Measurements from ENCODE around the gene NFIC.
"Not testable (repeated sequence)": the region's sequence is repeated elsewhere in the genome, so short reads cannot be mapped to it uniquely, and the experiment has no call there.

The NFIC gene

DNA sequence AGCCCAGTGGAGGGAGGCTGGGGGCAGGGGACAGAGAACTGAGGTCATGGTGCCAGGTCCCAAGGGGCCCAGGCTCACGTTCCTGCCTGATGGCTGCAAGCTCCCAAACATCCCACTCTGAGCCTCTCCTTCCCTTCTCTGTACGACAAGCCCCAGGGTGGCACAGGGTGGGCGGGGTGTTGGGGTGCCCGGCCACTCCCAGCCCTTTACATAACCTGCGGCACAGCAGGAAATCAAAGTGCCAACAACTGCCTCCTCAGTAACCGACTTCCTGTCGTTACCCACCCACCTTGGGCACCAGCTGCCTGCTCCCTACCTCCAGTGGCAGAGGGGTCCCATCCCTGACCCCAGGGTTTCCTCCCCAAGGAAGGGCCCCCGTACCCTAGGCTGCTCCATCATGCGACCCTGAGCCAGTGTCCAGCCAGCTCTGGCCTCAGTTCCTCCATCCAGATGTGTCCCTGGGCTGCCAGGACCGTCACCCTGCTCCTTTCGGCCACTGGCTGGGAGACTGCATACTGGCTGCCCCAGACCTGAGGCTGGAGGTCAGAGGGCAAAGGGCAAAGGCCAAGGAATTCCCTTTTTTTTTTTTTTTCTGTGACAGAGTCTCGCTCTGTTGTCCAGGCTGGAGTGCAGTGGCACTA is 27.7 kb upstream of the NFIC start:
- no peak for DNase-seq

DNA sequence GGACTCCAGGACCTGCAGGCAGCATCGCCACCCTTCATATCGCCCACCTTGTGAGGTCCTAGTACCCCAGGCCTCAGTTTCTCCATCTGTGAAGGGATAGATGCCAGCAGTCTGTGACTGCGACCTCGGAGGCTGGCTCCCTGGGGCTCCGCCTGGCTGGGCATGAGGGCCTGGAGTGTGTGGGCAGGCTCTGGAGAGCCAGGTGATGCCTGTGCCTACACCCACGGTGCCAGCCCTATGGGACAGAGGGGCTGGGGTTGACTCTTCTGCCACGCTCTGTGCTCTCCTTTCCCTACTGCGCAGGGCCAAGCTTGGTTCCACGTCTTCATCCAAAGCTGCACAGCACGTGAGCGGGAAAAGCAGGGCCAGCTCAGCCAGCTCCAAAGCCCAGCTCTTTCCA is 26.0 kb upstream of the NFIC start:
- DNase-seq: no peak

DNA sequence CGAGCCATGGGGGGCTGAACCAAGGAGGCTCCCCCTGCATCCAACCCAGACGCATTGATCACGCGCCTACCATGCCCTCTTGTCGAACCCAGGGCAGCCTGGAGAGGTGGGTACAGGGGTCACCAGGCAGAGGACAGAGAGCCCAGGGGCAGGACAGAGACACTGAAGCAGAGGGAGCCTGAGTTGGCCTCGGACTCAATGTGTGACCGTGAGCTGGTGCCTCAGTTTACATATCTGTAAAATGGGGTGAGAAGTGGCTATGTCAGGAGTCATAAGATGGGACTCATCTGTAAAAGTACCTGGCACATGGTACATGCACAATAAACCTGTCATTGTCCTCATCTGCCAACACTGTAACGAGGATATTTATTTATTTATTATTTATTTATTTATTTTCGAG is 24.1 kb upstream of the NFIC start:
- no peak for DNase-seq

DNA sequence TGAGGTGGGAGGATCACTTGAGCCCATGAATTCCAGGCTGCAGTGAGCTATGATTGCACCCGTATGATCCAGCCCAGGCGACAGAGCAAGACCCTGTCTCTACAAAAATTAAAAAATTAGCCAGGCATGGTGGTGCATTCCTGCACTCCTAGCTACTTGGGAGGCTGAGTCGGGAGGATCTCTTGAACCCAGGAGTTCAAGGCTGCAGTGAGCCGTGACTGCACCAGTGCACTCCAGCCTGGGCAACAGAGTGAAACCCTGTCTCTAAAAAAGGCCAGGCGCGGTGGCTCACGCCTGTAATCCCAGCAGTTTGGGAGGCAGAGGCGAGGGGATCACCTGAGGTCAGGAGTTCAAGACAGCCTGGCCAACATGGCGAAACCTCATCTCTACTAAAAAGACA is 23.4 kb upstream of the NFIC start:
- not testable (repeated sequence) for DNase-seq

DNA sequence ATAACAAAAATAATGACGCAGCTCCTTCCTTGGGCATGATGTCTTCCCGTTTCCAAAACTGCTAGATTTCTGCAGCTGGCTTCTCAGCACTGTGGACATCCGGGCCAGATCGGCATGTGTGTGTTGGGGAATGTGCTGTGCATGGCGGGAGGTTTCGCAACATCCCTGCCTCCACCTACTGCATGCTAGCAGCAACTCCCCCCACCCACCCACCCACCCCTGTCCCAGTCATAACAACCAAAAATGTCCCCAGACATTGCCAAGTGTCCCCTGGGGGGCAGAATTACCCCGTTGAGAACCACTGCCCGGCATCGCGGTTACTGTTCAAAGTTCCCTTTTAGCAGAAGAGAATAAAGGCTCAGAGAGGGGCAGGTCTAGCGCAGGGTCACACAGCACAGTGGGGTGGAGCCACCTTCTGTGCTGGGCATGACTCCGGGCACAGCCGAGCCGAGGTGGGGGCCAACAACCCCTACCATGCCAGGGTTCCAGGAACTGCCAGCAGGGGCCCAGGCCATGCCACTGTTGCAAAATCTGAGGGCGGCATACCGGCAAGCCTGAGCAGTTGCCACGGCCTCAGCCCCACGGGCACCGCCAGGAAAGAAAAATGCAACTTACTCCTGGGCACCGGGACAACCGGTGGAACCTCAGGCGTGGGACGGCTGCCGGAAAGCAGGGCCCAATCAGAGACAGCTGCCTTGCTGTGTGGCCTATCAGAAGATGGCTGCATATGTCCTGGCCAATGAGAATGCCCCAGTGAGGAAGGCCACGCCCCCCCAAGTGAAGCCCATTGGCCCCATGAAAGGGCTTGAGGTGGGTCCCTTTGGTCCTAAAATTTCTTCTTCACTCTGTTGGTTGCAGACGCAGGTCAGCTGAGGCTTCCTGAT is 22.5 kb upstream of the NFIC start:
- peak; percentile 72 for DNase-seq

DNA sequence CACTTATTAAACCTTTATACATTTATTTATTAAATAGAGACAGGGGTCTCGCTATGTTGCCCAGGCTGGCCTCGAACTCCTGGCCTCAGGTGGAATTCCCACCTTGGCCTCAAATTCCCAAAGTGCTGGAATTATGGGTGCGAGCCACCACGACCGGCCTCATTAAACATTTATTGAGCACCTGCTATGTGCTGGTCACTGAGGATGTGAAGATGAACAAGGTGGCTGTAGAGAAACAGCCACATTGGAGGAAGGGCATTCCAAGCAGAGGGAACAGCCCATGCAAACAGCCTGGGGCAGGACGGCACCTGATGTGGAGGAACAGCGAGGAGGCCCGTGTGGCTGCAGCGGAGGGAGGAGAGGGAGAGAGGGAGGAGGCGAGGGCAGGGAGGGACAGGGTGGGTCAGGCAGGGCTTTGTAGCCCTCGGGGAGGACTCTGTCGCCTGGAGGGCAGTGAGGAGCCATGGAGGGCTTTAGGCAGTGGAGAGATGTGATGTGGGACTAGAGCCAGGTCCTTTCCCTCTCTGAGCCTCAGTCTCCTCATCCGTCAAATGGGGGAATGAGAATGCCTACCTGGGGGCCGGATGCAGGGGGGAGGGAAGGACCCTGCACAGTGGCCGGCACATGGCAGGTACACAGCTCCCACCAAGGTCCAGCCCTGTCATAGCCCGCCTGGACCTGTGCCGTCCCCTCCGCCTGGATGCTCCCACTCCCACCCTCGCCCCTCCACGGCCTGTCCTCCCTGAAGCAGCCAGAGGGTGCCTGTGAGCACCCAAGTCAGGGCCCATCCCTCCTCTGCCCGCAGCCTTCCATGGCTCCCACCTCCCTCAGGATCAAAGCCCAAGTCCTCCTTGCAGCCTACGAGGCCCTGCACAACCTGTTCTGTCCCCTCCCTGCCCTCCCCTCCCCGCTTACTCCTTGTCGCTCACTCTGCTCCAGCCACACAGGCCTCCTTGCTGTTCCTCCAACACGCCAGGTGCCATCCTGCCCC is 21.5 kb upstream of the NFIC start:
- no peak for DNase-seq

DNA sequence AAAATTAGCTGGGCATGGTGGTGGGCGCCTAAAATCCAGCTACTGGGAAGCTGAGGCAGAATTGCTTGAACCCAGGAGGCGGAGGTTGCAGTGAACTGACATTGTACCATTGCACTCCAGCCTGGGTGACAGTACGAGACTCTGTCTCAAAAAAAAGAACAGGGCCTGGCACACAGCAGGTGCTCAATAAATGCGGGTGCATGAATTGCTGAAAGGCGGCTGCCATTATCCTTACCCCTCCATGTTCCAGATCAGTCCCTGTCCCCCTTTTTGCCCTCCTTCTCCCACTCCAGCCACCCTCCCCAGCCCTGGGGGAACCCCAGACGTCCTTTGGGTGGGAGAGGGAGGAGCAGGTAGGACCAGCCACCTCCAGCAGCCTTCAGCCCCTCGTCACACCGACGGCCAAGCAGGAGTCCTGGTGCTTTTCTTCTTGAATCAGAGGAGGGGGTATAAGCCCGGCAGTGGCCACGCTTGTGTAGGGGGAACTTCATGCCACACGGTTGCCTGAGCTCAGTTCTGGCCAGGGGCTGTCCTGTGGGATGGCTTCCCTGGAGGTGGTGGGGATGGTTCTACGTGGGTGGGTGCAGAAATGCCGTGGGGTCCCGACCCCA is 20.4 kb upstream of the NFIC start:
- no peak for DNase-seq

DNA sequence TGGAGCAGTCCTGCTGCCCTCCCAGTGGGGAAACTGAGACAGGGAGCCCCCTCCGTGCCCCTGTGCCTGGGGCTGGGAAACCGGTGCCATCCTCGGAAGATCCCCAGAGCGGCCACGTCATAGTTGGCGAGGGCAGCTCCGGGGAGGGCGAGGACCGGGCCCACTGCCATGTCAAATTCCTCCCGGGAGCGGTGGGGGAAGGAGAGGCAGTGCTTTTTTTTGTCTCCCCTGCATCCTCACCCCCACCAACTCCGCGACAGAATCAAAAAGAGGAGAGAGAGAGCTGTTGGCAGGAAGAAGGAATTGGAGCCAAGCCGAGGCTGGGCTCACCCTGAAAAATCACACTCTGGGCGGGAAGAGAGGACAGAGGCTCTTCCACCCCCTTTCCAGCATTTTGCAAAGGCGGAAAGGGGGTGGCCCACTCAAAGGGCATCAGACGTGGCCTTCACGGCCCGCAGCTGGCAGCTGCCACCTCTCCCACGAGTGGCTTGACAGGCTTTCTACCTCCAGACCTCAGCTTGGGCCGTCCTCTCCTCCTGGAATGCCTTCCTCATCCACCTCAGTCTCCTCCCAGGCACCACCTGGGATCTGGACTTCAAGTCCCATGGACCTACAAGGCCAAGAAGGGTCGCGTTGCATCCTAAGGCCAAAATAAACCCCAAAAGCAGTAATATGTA is 19.6 kb upstream of the NFIC start:
- peak; percentile 81 for DNase-seq

DNA sequence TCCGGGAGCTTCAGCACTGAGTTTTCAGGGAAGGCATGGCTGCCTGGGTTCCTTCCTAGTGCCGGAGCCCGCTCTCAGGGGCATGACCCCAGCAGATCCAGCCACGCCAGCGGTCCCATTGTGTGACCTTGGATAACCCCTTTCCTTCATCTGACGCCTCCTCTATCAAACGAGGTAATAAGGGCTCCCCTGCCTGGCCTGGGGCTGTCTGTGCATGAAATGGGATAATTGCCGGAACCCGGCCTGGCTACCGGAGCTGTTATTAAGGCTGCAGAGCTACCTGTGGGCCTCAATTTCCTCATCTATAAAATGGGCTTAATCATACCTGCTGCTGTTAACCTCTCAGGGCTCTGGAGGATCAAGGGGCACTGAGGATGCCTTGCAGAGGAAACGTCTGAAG is 18.3 kb upstream of the NFIC start:
- DNase-seq: no peak

DNA sequence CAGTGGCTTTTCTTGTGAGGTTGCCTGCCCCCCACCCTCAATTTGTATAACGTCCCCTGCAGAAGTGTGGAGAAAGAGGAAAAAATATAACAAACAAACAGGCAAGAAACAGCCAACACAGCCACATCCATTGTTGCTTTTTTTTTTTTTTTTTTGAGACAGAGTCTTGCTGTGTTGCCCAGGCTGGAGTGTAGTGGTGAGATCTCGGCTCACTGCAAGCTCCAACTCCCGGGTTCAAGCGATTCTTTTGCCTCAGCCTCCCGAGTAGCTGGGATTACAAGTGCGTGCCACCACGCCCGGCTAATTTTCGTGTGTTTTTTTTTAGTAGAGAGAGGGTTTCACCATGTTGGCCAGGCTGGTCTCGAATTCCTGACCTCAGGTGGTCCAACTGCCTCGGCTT is 17.9 kb upstream of the NFIC start:
- DNase-seq: not testable (repeated sequence)

DNA sequence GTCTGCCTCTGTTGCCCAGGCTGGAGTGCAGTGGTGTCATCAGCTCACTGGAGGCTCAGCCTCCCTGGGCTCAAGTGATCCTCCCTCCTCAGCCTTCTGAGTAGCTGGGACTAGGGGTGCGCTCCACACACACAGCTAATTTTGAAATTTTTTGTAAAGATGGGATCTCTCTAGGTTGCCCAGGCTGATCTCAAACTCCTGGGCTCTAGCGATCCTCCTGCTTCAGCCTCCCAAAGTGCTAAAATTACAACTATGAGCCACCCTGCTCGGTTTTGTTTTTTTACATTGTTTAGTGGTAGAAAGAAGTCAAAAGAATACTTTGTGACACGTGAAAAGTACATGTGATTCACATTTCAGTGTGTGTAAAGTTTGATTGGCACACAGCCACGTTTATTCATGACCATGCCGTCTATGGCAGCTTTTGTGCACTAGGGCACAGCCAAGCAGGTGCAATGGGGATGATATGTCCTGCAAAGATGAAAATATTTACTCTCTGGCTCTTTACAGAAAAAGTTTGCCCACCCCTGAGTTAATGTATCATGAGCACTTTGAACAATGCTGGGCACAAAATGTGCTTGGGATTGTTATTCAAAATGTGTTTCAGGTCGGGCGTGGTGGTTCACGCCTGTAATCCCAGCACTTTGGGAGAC is 16.2 kb upstream of the NFIC start:
- DNase-seq: no peak

DNA sequence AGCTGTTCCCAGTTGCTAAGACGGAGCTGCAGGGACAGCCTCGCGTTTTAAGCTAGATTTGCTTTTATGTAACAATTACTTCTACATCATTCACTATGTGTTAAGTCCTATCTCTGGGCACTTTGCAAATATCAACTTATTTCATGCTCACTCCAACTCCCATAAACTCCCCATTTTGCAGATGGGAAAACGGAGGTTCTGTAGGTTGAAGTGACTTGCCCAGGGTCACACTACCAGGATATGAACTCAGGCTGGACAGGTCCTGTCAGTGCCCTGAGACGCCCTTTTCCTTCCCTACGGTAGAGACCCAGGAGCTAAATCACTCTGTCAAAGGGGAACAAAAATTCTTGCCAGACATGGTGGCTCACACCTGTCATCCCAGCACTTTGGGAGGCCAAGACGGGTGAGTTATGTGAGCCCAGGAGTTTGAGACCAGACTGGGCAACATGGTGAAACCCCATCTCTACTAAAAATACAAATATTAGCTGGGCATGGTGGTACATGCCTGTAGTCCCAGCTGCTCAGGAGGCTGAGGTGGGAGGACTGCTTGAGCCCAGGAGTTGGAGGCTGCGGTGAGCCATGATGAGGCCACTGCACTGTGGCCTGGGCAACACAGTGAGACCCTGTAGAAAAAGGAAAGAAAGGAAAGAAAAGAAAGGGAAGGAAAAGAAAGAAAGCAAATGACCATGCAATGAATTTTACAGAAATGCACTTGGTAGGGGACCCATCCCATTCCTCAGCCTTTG is 14.5 kb upstream of the NFIC start:
- DNase-seq: no peak

DNA sequence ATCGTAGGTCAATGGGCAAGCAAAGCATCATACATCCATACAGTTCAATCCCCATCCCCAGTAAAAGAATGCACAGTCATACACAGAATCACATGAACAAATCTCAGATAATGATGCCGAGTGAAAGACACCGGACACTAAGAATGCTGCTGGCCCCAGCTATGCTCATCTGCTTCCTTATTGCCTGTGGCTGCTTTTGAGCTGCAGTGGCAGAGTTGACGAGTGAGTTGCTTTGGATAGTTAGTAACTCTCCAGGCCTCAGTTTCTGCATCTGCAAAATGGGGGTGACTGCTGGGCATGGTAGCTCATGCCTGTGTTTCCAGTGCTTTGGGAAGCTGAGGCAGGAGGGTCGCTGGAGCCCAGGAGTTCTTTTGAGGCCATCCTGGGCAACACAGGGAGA is 12.9 kb upstream of the NFIC start:
- no peak for DNase-seq

DNA sequence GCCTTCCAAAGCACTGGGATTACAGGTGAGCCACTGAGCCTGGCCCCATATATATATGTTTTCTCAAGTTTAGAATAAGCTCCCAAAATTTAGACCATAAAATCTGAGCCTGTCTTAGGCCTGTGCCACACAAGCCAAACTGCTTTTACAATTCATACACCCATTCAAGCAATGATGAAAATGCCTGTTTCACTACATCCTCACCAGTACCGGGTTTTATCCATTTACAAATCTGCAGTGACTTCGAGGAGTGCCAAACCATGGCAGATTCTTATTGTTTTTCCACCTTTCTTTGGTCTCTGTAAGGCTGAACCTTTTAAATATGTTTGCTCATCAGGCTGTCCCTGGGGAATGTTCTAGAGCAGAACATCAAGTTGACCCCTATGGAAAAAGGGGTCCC is 9.6 kb upstream of the NFIC start:
- DNase-seq: no peak

DNA sequence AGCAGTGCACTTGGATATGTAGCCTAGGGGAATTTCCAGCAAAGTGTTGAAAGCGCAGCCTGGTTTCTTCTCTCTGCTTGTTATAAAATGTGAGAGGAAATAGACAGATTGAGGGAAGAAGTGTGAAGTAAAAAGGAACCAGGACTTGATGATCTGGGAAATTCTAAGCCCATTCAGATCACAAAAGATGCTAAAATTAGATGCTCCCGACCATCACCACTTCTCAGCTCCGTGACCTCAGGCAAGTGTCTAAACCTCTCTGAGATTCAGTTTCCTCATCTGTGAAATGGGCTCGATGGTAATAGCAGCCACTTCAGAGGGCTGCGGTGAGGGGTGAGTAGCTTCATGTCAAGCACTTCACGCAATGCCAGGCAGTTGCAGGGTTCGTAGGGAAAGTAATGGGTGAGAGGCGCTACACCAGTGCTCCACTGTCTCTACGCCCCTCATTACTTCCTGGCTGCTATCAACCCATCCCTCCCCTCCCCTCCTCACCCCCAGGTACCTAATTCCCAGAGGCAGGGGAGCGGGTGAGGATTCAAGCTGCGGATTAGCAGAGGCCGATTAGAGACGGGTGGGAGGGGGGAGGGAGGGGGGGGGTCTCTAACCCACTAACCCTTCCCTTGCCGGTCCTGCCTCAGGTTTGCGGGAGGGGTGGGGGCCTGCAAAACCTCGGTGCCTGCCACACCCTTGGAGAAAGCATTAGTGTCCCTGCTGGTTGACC is 9.0 kb upstream of the NFIC start:
- no peak for DNase-seq

DNA sequence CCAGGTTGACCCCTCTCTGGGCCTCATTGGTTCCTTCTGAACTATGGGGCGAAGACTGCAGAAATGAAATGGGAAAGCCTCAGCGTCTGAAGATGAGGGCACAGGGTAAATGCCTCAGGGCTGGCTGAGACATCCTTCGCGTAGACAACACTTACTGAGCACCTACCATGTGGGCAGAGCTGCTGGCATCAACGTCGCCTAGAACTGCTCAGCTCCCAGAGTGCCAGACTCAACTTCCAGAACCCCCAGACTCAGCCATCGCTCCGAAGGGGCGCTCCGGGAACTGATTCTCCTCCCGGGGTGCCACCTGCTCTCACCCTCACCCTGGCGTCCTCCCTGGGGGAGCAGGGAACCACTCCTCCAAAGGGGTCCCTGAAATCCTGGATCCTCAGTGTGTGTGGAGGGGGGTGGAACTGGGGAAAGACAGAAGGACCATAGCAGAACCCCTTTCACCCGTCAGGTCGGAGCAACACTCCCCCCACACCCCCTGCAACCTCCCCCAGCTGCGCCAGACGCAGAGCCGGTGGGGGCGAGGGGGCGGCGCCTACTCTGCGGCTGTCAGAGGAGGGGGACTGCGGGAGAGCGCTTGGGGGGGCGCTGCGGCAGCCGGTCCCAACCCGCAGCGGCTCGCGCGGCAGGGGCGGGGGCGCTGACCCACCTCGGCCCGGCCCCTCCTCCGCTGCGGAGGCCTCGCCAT is 8.2 kb upstream of the NFIC start:
- DNase-seq: no peak

DNA sequence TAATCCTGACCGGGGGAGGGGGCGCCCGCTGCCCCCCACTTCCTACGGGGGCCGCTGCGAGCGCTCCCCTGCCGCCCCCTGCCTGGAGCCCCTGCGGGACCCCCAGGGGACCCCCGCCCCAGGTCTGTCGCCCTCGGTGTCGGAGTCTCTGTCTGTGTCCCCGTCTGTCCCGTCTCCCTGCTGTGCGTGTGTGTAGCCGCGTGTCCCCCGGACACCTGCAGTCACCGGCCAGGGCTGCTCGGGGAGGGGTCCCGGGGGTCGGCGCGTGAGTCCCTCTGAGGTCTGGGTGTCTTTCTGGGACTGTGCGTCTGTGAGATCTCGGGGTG is 7.7 kb upstream of the NFIC start:
- DNase-seq: no peak

DNA sequence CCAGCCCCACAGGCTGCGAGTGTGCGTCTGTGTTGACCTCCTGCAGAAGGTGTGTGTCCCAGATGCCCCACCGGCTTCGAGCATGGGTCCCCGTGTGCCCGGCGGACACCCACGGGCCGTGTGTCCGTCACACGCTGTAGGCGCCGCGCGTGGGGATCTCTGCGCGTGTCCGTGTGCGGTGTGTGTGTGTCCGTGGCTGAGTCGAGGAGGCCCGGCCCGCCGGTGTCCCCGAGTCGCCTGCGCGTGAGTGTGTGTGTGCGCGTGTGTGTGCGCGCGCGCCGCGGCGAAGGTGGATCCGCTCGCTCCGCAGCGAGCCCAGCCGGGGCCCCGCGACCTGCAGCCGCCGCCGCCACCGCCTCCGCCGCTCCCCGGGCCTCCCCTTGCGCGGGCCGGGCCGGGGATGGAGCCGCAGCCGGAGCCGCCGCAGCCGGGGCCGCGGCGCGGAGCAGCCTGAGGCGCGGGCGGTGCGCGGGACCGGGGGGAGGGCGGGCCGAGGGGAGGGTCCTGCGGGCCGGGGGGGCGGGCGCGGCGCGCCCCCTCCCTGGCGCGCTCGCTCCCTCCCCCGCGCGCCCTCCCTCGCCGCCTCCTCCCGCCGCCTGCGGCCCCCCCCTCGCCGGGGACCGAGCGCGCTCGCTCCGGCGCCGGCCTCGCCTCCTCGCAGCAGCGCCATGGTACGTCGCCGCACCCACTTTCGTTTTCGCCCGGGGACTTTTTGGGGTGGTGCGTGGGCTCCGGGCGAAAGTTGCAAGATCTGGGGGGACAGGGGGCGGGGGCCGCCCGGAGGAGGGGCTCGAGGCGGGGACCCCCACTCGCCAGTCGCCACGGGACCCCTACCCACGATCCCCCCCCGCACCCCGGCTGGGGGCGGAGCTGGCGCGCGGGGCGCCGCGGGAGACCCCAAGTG is 7.1 kb upstream of the NFIC start:
- no peak for DNase-seq

DNA sequence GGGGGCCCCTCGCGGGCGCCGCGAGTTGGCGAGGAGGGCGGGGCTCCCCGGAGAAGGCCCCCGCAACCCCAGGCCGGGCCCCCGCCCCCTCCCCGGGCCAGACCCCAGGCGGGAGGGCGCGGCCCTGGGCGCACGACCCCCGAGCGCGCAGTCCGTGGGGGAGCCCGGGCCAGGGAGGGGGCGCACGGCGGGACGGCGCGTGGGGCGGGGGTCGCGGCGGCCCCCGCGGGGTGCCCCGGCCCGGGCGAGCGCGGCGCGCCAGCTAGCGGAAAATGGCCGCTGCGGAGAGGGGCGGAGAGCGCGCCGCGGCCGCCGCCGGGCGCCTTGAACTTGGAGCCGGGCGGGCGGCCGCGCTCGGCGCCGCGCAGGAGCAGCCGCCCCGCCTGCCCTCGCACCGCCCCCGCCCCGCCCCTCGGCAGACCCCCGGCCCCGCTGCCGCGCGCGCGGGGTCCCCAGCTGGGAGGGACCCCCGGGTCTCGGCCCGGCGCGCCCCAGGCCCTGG is 6.4 kb upstream of the NFIC start:
- no peak for DNase-seq
